ENCODE measurements around the gene CPNE6.
A peak's percentile ranks its signal among the peaks of the same experiment; 100 is the strongest.

CPNE6 gene

GRCh38 chr14:24058951-24059475 is 12.3 kb upstream of the CPNE6 start:
- no peaks in the 10 kb centered on the region for H3K27me3 ChIP-seq (ENCODE audit: insufficient read depth, low read length, poor library complexity)
- no peak overlapping the region for H3K23ac ChIP-seq (ENCODE audit: low read length)
- H3K79me2 ChIP-seq (ENCODE audit: control insufficient read depth, insufficient read depth, low read length), result no peaks in the 10 kb centered on the region
- H2BK120ac ChIP-seq (ENCODE audit: low read depth, low read length), result no peak overlapping the region
- H3K4me2 ChIP-seq (ENCODE audit: low read length), result no peak overlapping the region
- no peaks in the 10 kb centered on the region for H3K79me1 ChIP-seq (ENCODE audit: low read length)
- H3K36me3 ChIP-seq (ENCODE audit: control insufficient read depth, insufficient read depth, low read length), result no peaks in the 10 kb centered on the region
- no peak overlapping the region for H2BK15ac ChIP-seq (replicated peaks; ENCODE audit: low read depth)
- H3K9ac ChIP-seq (ENCODE audit: low read length), result no peak overlapping the region
- no peak overlapping the region for H3K4me3 ChIP-seq (ENCODE audit: low read length)
- H2AK5ac ChIP-seq (ENCODE audit: low read length), result no peak overlapping the region
- H4K8ac ChIP-seq (ENCODE audit: low read depth, low read length), result no peak overlapping the region
- WGBS (ENCODE audit: extremely low coverage, insufficient coverage, low lambda C conversion rate), result no CpG with 5 or more reads among the region's 10 CpGs
- no peak overlapping the region for H3K27ac ChIP-seq (ENCODE audit: low read depth, low read length)
- DNase-seq, result peak; percentile 40
- no peak overlapping the region for H3K18ac ChIP-seq (ENCODE audit: low read length)
- no peaks in the 10 kb centered on the region for H3K4me1 ChIP-seq (ENCODE audit: control insufficient read depth, low read depth, low read length)
- H3K56ac ChIP-seq (ENCODE audit: low read length), result no peak overlapping the region
- no peak overlapping the region for H2BK5ac ChIP-seq (ENCODE audit: low read length)
- no peak overlapping the region for H3K4ac ChIP-seq (ENCODE audit: low read depth, low read length)
- no peak overlapping the region for H4K5ac ChIP-seq (ENCODE audit: low read length)

GRCh38 chr14:24059841-24060388 is 11.4 kb upstream of the CPNE6 start:
- H2BK5ac ChIP-seq (ENCODE audit: low read length), result no peak overlapping the region
- no peak overlapping the region for H2AK5ac ChIP-seq (ENCODE audit: low read length)
- H3K18ac ChIP-seq (ENCODE audit: low read length), result no peak overlapping the region
- WGBS (ENCODE audit: extremely low coverage, insufficient coverage, low lambda C conversion rate), result no CpG with 5 or more reads among the region's 16 CpGs
- no peak overlapping the region for H3K23ac ChIP-seq (ENCODE audit: low read length)
- H4K5ac ChIP-seq (ENCODE audit: low read length), result no peak overlapping the region
- no peak overlapping the region for H3K9ac ChIP-seq (ENCODE audit: low read length)
- no peaks in the 10 kb centered on the region for H3K27me3 ChIP-seq (ENCODE audit: insufficient read depth, low read length, poor library complexity)
- no peak overlapping the region for H3K4me2 ChIP-seq (ENCODE audit: low read length)
- no peak for DNase-seq
- no peak overlapping the region for H2BK120ac ChIP-seq (ENCODE audit: low read depth, low read length)
- no peak overlapping the region for H3K27ac ChIP-seq (ENCODE audit: low read depth, low read length)
- no peaks in the 10 kb centered on the region for H3K4me1 ChIP-seq (ENCODE audit: control insufficient read depth, low read depth, low read length)
- H3K4ac ChIP-seq (ENCODE audit: low read depth, low read length), result no peak overlapping the region
- H3K56ac ChIP-seq (ENCODE audit: low read length), result no peak overlapping the region
- no peak overlapping the region for H4K8ac ChIP-seq (ENCODE audit: low read depth, low read length)
- H3K79me1 ChIP-seq (ENCODE audit: low read length), result no peaks in the 10 kb centered on the region
- no peak overlapping the region for H3K4me3 ChIP-seq (ENCODE audit: low read length)
- no peaks in the 10 kb centered on the region for H3K36me3 ChIP-seq (ENCODE audit: control insufficient read depth, insufficient read depth, low read length)
- H2BK15ac ChIP-seq (replicated peaks; ENCODE audit: low read depth), result no peak overlapping the region
- no peaks in the 10 kb centered on the region for H3K79me2 ChIP-seq (ENCODE audit: control insufficient read depth, insufficient read depth, low read length)

GRCh38 chr14:24060443-24060842 is 10.9 kb upstream of the CPNE6 start:
- no peak overlapping the region for H3K23ac ChIP-seq (ENCODE audit: low read length)
- no peaks in the 10 kb centered on the region for H3K79me2 ChIP-seq (ENCODE audit: control insufficient read depth, insufficient read depth, low read length)
- no peak overlapping the region for H2BK5ac ChIP-seq (ENCODE audit: low read length)
- H3K79me1 ChIP-seq (ENCODE audit: low read length), result no peaks in the 10 kb centered on the region
- H3K9ac ChIP-seq (ENCODE audit: low read length), result no peak overlapping the region
- H2AK5ac ChIP-seq (ENCODE audit: low read length), result no peak overlapping the region
- no peak overlapping the region for H3K4me3 ChIP-seq (ENCODE audit: low read length)
- H3K4ac ChIP-seq (ENCODE audit: low read depth, low read length), result no peak overlapping the region
- no peaks in the 10 kb centered on the region for H3K4me1 ChIP-seq (ENCODE audit: control insufficient read depth, low read depth, low read length)
- no peak overlapping the region for H3K18ac ChIP-seq (ENCODE audit: low read length)
- no peaks in the 10 kb centered on the region for H3K36me3 ChIP-seq (ENCODE audit: control insufficient read depth, insufficient read depth, low read length)
- no peak overlapping the region for H2BK15ac ChIP-seq (replicated peaks; ENCODE audit: low read depth)
- H4K8ac ChIP-seq (ENCODE audit: low read depth, low read length), result no peak overlapping the region
- H3K27me3 ChIP-seq (ENCODE audit: insufficient read depth, low read length, poor library complexity), result no peaks in the 10 kb centered on the region
- no peak overlapping the region for H4K5ac ChIP-seq (ENCODE audit: low read length)
- no peak for DNase-seq
- H3K27ac ChIP-seq (ENCODE audit: low read depth, low read length), result no peak overlapping the region
- no peak overlapping the region for H3K56ac ChIP-seq (ENCODE audit: low read length)
- H3K4me2 ChIP-seq (ENCODE audit: low read length), result no peak overlapping the region
- no CpG with 5 or more reads among the region's 10 CpGs for WGBS (ENCODE audit: extremely low coverage, insufficient coverage, low lambda C conversion rate)
- no peak overlapping the region for H2BK120ac ChIP-seq (ENCODE audit: low read depth, low read length)

- H4K5ac ChIP-seq (ENCODE audit: low read length), result no peak overlapping the region
- H4K8ac ChIP-seq (ENCODE audit: low read depth, low read length), result no peak overlapping the region
- no peak overlapping the region for H3K4me3 ChIP-seq (ENCODE audit: low read length)
- no peak overlapping the region for H3K56ac ChIP-seq (ENCODE audit: low read length)
- no CpG with 5 or more reads among the region's 7 CpGs for WGBS (ENCODE audit: extremely low coverage, insufficient coverage, low lambda C conversion rate)
- no peaks in the 10 kb centered on the region for H3K79me1 ChIP-seq (ENCODE audit: low read length)
- no peak overlapping the region for H3K18ac ChIP-seq (ENCODE audit: low read length)
- no peak overlapping the region for H2BK120ac ChIP-seq (ENCODE audit: low read depth, low read length)
- H3K36me3 ChIP-seq (ENCODE audit: control insufficient read depth, insufficient read depth, low read length), result no peaks in the 10 kb centered on the region
- no peak overlapping the region for H3K4ac ChIP-seq (ENCODE audit: low read depth, low read length)
- H3K9ac ChIP-seq (ENCODE audit: low read length), result no peak overlapping the region
- H3K79me2 ChIP-seq (ENCODE audit: control insufficient read depth, insufficient read depth, low read length), result no peaks in the 10 kb centered on the region
- no peak overlapping the region for H3K4me2 ChIP-seq (ENCODE audit: low read length)
- no peak overlapping the region for H3K23ac ChIP-seq (ENCODE audit: low read length)
- no peaks in the 10 kb centered on the region for H3K27me3 ChIP-seq (ENCODE audit: insufficient read depth, low read length, poor library complexity)
- no peak overlapping the region for H3K27ac ChIP-seq (ENCODE audit: low read depth, low read length)
- no peak for DNase-seq
- no peak overlapping the region for H2BK15ac ChIP-seq (replicated peaks; ENCODE audit: low read depth)
- no peak overlapping the region for H2BK5ac ChIP-seq (ENCODE audit: low read length)
- no peaks in the 10 kb centered on the region for H3K4me1 ChIP-seq (ENCODE audit: control insufficient read depth, low read depth, low read length)
- H2AK5ac ChIP-seq (ENCODE audit: low read length), result no peak overlapping the region
Observed at GRCh38 chr14:24060984-24061913, 10.1 kb upstream of the CPNE6 start.

- no peak overlapping the region for H3K9ac ChIP-seq (ENCODE audit: low read length)
- no CpG with 5 or more reads among the region's 14 CpGs for WGBS (ENCODE audit: extremely low coverage, insufficient coverage, low lambda C conversion rate)
- H3K18ac ChIP-seq (ENCODE audit: low read length), result no peak overlapping the region
Observed at GRCh38 chr14:24062216-24062980, 9.0 kb upstream of the CPNE6 start.

More at GRCh38 chr14:24062216-24062980, 9.0 kb upstream of the CPNE6 start:
- Histone ChIP-seq H3K4me3 (ENCODE audit: low read length) (no peak overlapping the region), H2AK5ac (ENCODE audit: low read length) (no peak overlapping the region), H2BK120ac (ENCODE audit: low read depth, low read length) (no peak overlapping the region), H3K4me2 (ENCODE audit: low read length) (no peak overlapping the region), H4K5ac (ENCODE audit: low read length) (no peak overlapping the region), H3K27me3 (ENCODE audit: insufficient read depth, low read length, poor library complexity) (no peaks in the 10 kb centered on the region), H2BK5ac (ENCODE audit: low read length) (no peak overlapping the region), H3K4me1 (ENCODE audit: control insufficient read depth, low read depth, low read length) (no peaks in the 10 kb centered on the region), H3K23ac (ENCODE audit: low read length) (no peak overlapping the region), H3K79me1 (ENCODE audit: low read length) (no peaks in the 10 kb centered on the region), H3K4ac (ENCODE audit: low read depth, low read length) (no peak overlapping the region), H2BK15ac (replicated peaks; ENCODE audit: low read depth) (no peak overlapping the region), H3K27ac (ENCODE audit: low read depth, low read length) (no peak overlapping the region), H3K36me3 (ENCODE audit: control insufficient read depth, insufficient read depth, low read length) (no peaks in the 10 kb centered on the region), H3K79me2 (ENCODE audit: control insufficient read depth, insufficient read depth, low read length) (no peaks in the 10 kb centered on the region), H3K56ac (ENCODE audit: low read length) (no peak overlapping the region), H4K8ac (ENCODE audit: low read depth, low read length) (no peak overlapping the region)
- DNase-seq, result no peak

Measured in mesendoderm (in vitro differentiated cells).